Cerebellar nuclear complex (tissue), 1 donor: Measurements from ENCODE around the gene NAT14.

ENCODE experiments used
- DNase-seq, 2 experiments: peaks; one replicate each; lab custom pipeline; 2025; lab: John Stamatoyannopoulos, UW

NAT14 gene

DNA sequence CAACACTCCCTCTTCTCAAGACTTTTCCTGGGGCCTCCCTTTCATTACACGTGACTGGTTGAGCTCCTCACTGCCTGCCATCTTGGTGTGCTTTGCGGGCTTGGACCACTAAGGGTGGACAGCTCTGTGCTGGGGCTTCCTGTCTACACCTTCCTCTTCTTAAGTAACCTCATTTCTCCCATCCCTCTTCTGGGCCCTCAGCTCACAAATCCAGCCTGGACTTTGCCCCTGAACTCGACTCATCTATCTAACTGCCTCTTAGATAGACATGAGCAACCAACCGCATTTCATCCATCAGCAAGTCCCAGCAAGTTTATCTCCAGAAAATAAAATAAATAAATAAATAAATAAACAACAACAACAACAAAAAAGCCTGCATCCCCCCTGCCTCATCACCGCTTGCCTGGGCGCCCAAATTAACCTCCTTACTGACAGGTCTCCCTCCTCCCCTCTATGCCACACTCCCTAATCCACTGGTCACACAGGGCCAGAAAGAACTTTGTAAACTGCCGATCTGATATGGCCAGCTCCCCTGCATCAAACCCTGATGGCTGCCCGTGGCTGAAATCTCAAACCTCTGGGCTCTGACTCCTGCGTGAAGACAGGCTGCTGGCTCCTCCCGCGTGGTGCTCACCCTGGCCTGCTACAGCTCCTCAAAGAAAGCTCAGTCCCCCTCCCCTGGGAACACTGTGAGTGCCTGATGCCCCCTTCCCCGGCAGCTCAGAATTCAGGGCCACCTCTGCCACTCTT lies 31.3 kb upstream of the NAT14 start:
- no peak for DNase-seq

DNA sequence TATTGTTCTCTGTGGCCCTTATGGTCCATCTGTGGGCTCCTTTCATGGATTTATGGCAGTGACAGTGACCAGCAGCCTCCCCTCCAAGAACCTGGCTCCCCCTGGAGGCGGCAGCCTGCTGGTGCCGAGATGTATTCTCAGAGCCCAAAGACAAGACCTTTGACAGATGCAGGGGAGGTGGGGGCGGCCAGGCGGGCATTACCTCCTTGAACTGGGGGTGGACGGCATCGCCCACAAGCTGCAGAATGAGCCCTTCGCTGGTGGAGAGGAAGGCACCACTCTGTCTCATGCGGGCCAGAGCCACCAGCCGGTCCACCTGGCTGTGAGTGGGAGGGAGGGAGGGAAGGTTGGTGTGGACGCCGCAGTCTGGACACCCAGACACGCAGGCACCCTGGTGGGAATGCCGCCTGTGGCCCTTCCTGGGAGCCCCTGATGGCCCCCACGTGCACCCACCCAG lies 30.2 kb upstream of the NAT14 start:
- DNase-seq: no peak

DNA sequence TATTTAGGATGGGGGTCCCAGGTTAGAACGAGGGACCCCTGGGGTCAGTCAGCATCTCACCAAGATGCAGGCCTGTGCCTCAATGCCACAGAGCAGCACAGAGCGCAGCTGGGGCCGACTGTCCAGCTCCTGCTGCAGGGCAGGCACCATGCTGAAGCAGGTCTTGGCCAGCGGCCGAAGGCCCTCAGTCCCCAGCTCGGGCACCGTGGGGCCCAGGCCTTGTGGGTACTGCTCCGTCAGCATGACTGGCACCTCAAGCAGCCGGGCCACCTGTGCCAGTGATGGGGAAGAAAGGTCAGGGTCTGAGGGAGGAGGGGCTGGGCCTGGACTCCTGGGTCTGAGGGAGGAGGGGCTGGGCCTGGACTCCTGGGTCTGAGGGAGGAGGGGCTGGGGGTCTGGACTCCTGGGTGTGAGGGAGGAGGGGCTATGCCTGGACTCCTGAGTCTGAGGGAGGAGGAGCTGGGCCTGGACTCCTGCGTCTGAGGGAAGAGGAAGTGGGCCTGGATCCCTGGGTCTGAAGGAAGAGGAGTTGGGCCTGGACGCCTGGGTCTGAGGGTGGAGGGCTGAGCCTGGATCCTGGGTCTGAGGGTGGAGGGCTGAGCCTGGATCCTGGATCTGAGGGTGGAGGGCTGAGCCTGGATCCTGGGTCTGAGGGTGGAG lies 29.3 kb upstream of the NAT14 start:
- DNase-seq: no peak

DNA sequence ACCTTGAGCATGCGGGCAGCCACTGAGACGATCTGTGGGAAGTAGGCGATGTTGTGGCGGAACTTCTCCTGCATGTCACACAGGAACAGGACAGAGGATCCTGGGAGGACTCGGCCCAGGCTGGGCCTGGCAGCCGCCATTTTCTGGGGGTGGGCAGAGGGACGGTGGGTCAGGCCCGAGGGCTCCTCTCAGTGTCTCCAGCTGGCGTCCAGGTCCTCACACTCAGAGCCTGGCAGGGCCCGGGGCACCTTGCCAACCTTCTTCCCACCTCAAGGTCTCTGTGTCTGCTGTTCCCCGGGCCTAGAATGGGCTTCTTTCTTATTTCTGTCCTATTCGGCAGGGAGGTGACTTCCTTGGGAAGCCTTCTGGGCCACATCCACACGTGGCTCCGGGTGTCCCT lies 28.6 kb upstream of the NAT14 start:
- DNase-seq: no peak

DNA sequence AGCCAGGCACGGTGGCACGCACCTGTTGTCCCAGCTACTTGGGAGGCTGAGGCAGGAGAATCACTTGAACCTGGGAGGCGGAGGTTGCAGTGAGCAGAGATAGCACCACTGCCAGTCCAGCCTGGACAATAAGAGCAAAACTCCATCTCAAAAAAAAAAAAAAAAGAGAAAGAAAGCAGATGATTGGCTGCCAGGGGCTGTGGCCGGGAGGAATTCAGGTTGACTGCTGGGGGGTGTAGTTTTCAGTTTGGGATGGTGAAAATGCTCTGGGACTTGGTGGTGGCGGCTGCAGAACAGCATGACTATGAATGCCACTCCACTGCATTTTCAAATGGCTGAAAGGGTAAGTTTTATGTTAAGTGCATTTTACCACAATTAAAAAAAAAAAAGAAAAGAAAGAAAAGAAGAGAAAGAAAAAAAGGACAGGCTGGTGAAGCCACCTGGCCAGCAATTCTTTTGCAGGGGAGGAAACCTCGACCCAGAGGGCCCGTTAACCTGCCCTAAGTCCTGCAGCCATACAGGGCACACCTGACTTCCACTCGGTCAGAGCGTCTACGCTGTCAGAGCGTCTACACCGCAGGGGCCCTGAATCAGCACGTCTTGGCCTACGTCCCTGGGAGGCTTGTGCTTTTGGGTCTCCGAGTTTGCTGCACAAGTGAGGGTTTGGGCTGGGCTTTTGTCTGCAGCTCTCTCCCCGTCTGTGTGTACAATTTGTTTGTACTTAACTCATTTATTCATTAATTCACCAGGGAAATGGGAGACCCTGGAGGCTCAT lies 27.1 kb upstream of the NAT14 start:
- DNase-seq: no peak

DNA sequence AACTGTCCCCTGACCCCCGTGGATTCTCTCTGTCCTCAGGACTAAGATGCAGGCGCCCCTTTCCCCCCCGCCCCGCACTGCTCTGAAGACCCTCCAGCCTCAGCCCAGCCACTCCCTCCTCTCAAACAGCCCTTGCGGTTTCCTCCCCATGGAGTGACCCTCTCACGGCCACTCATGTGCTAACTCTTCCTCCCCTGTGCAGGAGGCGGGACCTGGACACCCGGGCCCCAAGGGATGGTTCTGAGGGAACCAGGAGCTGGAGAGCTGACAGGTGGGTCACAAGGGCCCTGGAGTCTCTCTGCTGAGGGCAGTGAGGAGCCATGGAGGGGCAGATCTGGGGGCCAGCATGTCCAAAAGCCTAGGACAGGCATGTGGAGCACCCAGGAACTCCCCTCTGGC lies 25.4 kb upstream of the NAT14 start:
- DNase-seq: no peak

DNA sequence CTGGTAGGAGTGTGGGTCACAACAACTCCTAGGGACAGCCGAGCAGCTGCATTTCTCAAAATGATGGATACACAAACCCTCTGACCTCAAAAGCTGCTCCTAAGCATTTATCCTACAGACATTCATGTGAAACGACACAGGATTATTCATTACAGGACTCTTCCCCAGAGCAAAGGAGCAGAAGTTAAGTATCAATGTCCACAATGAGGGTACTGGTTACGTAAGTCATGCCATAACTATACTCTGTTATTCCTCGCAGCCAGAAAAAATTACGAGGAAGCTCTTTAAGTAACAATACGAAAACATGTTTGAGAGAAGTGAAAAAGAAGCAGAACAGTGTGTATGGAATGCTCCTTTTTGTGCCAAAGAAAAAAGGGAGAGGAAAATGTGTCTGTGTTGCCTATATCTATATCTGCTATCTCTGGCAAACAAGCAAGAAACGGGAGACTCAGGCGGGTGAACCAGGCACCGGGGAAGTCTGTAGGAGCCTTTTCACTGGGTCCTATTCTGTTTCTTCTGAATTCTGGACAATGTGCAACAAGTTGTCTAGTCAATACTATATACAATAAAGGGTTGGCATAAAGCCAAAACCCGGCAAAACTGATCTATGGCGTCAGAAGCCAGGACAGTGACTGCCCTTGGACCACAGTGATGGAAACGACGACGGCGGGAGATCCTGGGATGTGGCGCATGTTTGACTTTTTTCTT lies 24.9 kb upstream of the NAT14 start:
- no peak for DNase-seq

DNA sequence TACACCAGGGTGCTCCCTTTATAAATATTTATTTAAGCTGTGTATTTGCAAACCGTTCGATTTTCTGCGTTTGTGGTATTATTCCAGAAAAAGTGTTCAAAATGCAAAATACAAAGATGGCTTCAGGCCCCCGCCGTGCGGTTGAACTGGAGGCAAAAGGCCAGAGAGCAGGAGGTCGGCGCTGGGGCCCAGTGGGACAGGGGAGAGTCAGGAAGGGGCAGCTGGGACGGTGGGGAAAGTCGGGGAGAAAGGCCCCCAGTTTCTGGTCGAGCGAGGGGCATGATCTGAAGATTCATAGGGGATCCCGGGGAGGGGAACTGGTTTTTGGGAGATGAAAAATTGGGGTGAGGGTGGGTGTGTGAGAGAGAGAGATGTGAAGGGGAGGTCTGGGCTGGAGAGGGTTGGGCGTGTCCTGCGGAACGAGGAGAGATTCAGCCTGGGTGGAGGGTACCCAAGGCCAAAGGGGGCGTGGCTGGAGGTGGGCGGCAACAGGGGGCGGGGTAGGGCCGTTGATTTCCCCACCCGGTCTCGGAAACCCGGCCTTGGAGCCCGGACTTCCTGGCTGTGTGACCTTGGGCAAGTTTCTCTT lies 24.2 kb upstream of the NAT14 start:
- DNase-seq: no peak

DNA sequence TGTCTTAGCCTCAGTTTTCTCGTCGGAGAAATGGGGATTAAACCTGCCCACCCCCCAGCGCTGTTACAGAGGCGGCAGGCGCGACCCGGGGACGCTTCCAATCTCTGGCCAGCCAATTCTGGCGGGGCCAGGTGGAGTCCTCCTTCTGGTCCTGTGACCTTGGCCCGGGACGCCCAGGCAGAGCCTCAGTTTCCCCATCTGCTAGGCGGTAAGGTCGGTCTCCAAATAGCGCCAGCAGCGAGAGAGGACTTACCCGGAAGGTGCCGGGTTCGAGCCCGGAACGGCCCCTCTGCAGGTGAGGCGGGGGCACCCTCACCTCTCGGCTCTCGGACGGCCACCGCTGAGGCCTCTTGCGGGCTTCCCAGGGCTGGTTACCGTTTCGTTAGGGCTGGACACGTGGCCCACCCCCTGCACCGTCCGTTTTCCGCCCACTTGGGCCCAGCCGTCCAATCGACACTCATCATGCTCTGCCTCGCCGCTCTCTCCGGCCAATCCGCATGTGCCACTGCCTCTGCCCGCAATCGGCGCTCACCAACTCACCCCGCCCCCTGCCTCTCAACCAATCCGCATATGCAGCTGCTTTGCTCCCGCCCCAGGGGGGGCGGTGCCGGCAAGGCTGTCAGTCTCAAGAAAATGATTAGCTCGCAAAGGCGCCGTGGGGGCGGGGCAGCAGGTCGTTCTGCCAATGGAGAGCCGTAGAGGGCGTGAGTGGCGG lies 23.6 kb upstream of the NAT14 start, which contains the start of gene ISOC2:
TSS of gene ISOC2 (minus strand) at position 384 of the 715 bp plus-strand sequence. CDS start 5,156 bp downstream, outside the sequence.
- DNase-seq: peak; percentile 94 to 99

DNA sequence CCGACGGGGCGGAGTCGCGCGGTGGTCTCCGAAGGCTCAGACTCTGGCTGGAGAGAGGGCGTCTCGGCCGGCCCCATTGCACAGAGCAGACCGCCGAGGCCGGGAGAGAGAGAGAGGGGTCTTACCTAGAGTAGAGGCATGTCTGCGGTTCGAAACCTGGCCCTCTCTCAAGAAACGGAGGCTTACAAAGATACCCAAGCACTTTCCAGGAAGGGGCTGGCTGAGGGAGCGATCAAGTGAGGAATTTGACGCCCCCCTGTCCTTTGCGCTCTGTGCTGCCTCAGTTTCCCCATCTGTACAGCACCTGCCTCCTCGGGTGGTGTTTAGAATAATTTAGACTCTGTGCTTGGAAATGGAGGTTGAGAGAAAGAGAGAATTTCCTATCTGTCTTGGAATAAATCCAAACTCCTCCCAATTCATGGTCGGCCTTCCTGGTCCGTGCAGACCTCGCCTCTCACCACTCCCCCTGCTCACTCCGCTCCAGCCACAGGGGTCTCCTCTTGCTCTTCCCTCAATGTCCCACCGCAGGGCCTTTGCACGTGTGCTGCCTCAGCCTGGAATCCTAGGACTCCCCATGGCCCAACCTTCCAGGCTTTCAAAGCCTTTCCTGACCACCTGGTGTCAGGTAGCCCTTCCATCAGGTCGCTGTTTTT lies 22.9 kb upstream of the NAT14 start:
- no peak for DNase-seq

DNA sequence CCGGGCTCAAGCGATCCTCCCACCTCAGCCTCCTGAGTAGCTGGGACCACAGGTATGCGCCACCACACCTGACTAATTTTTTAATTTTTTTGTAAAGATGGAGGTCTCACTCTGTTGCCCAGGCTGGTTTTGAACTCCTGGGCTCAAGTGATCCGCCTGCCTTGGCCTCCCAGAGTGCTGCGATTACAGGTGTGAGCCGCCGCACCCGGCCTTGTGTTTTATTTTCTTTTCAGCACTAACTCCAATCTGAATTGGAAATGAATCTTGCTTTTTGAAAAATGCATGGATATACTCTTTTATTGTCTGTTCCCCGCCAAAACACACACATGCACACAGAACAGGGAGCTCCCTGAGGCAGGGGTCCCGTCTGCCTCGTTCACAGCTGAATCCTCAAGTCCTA lies 22.3 kb upstream of the NAT14 start:
- DNase-seq: no peak

DNA sequence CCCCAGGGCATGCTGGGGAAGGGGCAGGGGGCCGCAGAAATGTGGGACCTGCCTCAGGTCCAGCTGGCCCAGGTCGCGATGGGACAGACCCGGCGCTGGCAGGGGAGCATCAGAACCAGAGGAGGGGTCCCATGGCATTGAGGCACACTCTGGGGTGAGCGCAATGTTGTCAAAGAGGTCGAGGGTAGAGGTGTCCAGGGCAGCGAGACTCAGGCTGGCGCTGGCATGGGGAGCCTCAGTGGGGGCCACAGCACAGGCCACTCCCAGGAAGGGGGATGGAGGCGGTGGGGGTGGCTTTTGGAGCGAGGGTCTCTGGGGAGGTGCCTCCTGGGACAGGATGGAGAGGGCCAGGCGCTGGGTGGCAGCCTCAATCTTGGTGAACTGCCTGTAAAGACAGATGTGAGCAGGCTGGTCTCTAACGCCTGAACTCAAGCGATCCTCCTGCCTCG lies 21.4 kb upstream of the NAT14 start:
- DNase-seq: no peak

DNA sequence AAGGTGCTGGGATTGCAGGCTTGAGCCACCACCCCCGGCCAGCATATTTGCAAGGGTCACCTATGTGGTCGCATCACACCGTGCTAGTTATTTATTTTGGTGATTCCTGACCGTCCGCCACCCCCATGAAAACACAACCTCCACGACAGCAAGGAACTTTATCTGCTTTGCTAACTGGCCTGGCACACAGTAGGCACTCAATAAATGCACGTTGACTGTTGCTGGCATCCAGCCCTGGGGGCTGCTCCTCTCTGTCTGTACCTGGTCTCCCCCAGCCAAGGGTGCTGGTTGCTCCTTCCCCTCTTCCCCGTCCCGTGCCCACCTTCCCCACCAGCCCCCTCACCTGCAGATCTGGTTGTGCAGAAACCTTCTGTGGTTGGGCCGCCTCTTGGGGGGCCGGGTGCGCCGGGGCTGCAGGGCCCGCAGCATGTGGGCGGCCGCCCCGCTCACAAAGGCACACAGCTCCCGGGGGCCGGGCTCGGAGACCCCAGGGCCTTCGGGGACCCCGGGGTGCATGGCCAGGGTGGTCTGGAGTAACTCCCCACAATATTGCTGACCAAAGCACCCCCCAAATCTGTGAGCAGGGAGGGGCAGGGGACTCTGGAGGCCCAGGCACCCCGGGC lies 20.8 kb upstream of the NAT14 start:
- no peak for DNase-seq

DNA sequence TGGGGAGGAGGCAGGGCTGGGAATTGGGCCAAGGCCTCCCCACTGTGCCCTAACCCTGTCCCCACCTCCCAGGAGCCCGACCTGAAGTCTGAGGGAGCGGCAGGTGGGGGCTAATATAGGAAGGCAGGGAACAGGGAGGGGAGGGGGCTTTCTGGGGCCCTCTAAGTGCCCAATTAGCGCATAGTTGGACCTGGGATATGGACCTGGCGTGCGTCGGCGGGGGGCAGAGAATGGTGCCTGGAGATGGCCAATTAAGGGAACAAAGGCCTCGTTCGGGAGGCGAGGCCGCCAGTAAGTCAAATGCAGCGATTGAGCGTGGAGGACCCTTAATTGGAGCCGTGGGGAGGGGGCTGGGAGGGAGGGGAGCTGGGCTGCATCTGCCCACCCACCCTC lies 20.3 kb upstream of the NAT14 start, which contains the start of gene C19orf85:
TSS of gene C19orf85 (minus strand) at position 90 of the 393 bp plus-strand sequence. CDS start 197 bp downstream, outside the sequence.
- DNase-seq: no peak

DNA sequence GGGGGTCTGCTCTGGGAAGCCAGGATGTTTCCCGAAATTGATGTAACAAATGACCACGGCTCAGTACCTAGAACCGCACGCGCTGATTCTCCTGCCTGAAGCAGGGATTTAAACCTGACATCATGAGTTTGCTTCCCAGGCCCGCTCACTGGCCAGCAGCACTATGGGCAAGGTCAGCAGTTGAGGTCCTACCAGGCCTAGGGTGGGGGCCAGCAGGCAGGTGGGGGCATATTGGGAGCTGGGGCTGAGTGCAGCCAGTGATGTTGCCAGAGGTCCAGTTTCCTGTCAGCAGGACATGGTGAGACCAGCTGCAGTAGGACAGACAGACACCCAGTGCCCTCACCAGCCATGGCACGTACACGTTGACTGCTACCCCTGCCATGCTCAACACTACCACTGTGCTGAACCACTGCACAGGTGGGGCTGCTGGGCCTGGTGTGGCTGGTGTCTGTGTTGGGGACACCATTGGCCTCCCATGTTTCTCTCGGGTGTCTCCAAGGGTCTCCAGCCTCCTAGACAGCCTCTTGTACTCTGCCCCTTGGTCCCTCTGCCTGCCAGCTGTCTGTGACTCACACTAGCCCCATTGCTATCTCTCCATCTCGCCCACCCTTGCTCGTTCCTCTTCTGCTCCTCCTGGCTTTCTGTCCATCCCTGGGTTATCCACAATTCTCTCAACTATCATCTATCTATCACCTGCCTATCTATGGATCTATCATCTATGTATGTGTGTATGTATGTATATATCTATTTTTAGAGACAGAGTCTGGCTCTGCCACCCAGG lies 19.3 kb upstream of the NAT14 start:
- no peak for DNase-seq

DNA sequence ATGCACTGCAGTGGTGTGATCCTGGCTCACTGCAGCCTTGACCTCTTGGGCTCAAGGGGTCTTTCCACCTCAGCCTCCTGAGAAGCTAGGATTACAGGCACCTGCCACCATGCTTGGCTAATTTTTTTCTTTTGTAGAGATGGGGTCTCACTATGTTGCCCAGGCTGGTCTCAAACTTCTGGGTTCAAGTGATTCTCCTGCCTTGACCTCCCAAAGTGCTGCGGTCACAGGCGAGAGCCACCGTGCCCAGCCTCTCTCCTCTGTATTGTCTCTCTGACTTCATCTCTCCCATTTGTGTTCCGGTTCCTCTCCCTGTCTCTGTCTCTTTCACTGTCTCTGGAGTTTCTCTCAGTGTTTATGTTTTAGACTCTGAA lies 18.8 kb upstream of the NAT14 start:
- DNase-seq: no peak

DNA sequence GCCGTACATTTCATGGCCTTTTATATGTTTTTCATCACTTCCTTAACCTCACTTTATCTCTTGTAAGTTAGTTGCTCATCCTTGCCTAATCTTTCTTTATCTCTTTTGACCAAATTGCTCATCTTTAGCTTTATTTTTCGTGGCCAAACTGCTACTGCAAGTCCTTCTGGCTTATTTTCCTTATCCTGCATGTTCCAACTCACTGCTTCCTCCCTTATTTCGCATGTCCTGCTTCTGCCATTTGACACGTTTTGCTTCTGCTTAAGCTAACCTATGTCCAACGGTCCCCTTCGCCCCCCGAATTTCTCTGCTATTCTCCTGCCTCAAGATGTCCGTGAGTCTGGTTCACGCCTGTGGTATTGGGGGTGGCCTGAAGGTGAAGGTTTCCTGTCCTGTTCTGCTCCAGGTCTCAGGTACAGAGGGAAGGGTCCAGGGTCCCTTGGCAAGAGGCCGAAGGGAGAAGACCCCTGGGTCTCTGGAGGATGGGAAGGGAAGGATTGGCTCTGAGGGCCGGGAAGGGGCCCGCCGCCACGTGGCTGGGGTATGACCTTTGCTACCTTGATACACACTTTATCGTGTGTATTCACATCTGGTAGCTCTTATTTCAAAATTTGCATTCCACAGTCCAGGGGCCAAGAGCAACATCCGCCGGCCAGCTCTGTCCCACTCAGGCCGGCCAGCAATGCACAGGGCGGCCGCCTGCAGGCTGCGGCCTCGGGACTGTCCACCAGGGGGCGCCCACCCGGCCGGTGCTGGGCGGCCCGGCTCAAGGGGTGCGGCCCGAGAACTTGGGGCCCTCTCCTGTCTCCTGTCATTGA lies 17.5 kb upstream of the NAT14 start:
- no peak for DNase-seq

DNA sequence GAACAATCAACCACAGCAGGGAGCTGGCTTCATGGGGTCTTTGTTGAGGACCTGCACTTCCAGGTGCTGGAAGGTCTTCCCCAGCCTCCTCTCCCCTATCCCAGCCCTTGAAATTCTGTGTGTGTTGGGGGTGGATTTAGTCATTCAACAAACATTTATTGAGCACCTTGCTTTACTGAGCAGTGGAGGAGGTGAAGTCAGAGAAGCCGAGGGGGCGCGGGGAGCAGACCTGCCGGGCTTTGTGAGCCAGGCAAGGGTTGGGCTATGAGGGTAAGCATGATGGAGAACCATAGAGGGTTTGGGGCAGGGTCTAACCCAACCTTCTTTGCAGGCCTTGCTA lies 17.0 kb upstream of the NAT14 start:
- DNase-seq: no peak
